SK-N-SH (cell line): ENCODE data around the gene GXYLT2. TPM values are rescaled to one million over a fixed set of nuclear protein-coding genes. Genes with fewer than 3 reads are reported as not detected.

Source experiments
- CTCF ChIA-PET: fragments of 300-600, 350-600 bp; formaldehyde crosslinking; extraction: SDS; loops from one replicate; lab custom pipeline; 2021; lab: Yijun Ruan, JAX
- POLR2A ChIA-PET: fragments of 350-600 bp; sonication (Branson Sonifier 250); formaldehyde crosslinking; extraction: SDS; loops from one replicate; lab custom pipeline; 2020; ENCODE audit warnings: antibody characterized with exemption, inconsistent platforms; lab: Yijun Ruan, JAX
- DNase-seq: peaks from one replicate; pipeline ENCODE4 v3.0.0; 2012
- H2AFZ ChIP-seq: fragments of 200-600 bp; sonication (generic); 2 replicates; pipeline ENCODE4 v1.8.1; 2016; ENCODE audit warnings: antibody characterized with exemption, mild to moderate bottlenecking, low read depth
- H3F3A ChIP-seq: fragments of 200-600 bp; sonication (generic); replicated peaks from 2 replicates; pipeline ENCODE3; 2016; ENCODE audit warnings: antibody characterized with exemption, mild to moderate bottlenecking; ENCODE audit not compliant: insufficient read depth
- H3K27ac ChIP-seq, 2 experiments: fragments of 200-500 bp in 1 of 2; fragments of 200-600 bp in 1 of 2; sonication (Bioruptor generic) in 1 of 2; sonication (generic), shearing (Covaris generic) in 1 of 2; 2 replicates each; pipeline versions ENCODE4 v1.5.1 to v1.6.1; 2014 to 2016; ENCODE audit warnings: low read depth in 2 of 2, inconsistent platforms in 1 of 2, low read length in 1 of 2, mild to moderate bottlenecking in 1 of 2, mixed read lengths in 1 of 2
- H3K27me3 ChIP-seq: fragments of 200-600 bp; sonication (generic), shearing (Covaris generic); 2 replicates; pipeline ENCODE4 v1.6.1; 2016; ENCODE audit warnings: mixed run types; ENCODE audit not compliant: insufficient read depth
- H3K36me3 ChIP-seq, 2 experiments: fragments of 200-500 bp in 1 of 2; fragments of 200-600 bp in 1 of 2; sonication (Bioruptor generic) in 1 of 2; sonication (generic) in 1 of 2; replicated peaks in 1 of 2; 2 replicates each; pipeline versions ENCODE3 to v1.5.1; 2014 to 2016; ENCODE audit warnings: low read length in 1 of 2, mild to moderate bottlenecking in 1 of 2; ENCODE audit not compliant: insufficient read depth in 2 of 2, control insufficient read depth in 1 of 2
- H3K4me1 ChIP-seq, 2 experiments: fragments of 200-500 bp in 1 of 2; fragments of 200-600 bp in 1 of 2; sonication (Bioruptor generic) in 1 of 2; sonication (generic), shearing (Covaris generic) in 1 of 2; 2 replicates each; pipeline versions ENCODE4 v1.5.1 to v1.6.1; 2014 to 2016; ENCODE audit warnings: low read depth in 1 of 2, low read length in 1 of 2, mixed run types in 1 of 2; ENCODE audit not compliant: insufficient read depth in 2 of 2, control insufficient read depth in 1 of 2
- H3K4me2 ChIP-seq: fragments of 200-600 bp; sonication (generic), shearing (Covaris generic); 2 replicates; pipeline ENCODE4 v1.6.1; 2017; ENCODE audit warnings: mixed run types
- H3K4me3 ChIP-seq, 2 experiments: fragments of 200-500 bp in 1 of 2; fragments of 200-600 bp in 1 of 2; sonication (Bioruptor generic) in 1 of 2; sonication (generic), shearing (Covaris generic) in 1 of 2; 2 replicates each; pipeline versions ENCODE4 v1.5.1 to v1.8.1; 2014 to 2016; ENCODE audit warnings: low read depth in 2 of 2, inconsistent platforms in 1 of 2, low read length in 1 of 2, mild to moderate bottlenecking in 1 of 2, mixed read lengths in 1 of 2, moderate library complexity in 1 of 2
- H3K79me2 ChIP-seq: fragments of 200-600 bp; sonication (generic); 2 replicates; pipeline ENCODE4 v1.8.1; 2017; ENCODE audit warnings: mild to moderate bottlenecking; ENCODE audit not compliant: insufficient read depth
- H3K9ac ChIP-seq: fragments of 200-600 bp; sonication (generic); 2 replicates; pipeline ENCODE4 v1.6.1; 2017; ENCODE audit warnings: mixed run types
- H3K9me2 ChIP-seq: fragments of 200-600 bp; sonication (generic); 2 replicates; pipeline ENCODE4 v1.6.1; 2017; ENCODE audit warnings: mixed run types
- H3K9me3 ChIP-seq: fragments of 200-600 bp; sonication (generic); 2 replicates; pipeline ENCODE4 v1.6.1; 2017; ENCODE audit warnings: mixed run types, mild to moderate bottlenecking, moderate library complexity
- H4K20me1 ChIP-seq: fragments of 200-600 bp; sonication (generic); 2 replicates; pipeline ENCODE4 v1.6.1; 2017; ENCODE audit warnings: mild to moderate bottlenecking, mixed run types; ENCODE audit not compliant: insufficient read depth
- CTCF ChIP-seq: fragments of 200-600 bp; sonication (generic); IDR thresholded peaks from 2 replicates; pipeline ENCODE4 v1.6.1; 2017; ENCODE audit warnings: antibody characterized with exemption, mild to moderate bottlenecking, moderate library complexity
- ELF1 ChIP-seq: IDR thresholded peaks from 2 replicates; pipeline ENCODE4 v1.4.0; 2012
- EP300 ChIP-seq, 2 experiments: IDR thresholded peaks; 2 replicates each; pipeline versions ENCODE4 v1.4.0 to v1.6.1; 2012; ENCODE audit warnings: borderline replicate concordance in 1 of 2, low read depth in 1 of 2, low read length in 1 of 2
- FOXM1 ChIP-seq: IDR thresholded peaks from 2 replicates; pipeline ENCODE4 v1.4.0; 2012; ENCODE audit warnings: low read depth, mild to moderate bottlenecking
- GABPA ChIP-seq: IDR thresholded peaks from 2 replicates; pipeline ENCODE4 v1.4.0; 2012; ENCODE audit warnings: low read depth, mild to moderate bottlenecking
- GATA2 ChIP-seq: sonication (generic); formaldehyde crosslinking; IDR thresholded peaks from 2 replicates; pipeline ENCODE4 v1.5.0; 2020; ENCODE audit warnings: mild to moderate bottlenecking, missing genetic modification reagents
- JUND ChIP-seq: IDR thresholded peaks from 2 replicates; pipeline ENCODE4 v1.4.0; 2012
- MAX ChIP-seq: IDR thresholded peaks from 2 replicates; pipeline ENCODE4 v1.4.0; 2012; ENCODE audit warnings: low read depth
- MXI1 ChIP-seq: IDR thresholded peaks from 2 replicates; pipeline ENCODE4 v1.6.1; 2012; ENCODE audit warnings: mild to moderate bottlenecking, low read depth, low read length, improper control_type of control experiment
- NRF1 ChIP-seq: IDR thresholded peaks from 2 replicates; pipeline ENCODE4 v1.6.1; 2012; ENCODE audit warnings: low read depth, mild to moderate bottlenecking, low read length
- POLR2AphosphoS5 ChIP-seq: IDR thresholded peaks from 2 replicates; pipeline ENCODE4 v1.6.1; 2012; ENCODE audit warnings: low read depth, low read length
- RXRA ChIP-seq: IDR thresholded peaks from 2 replicates; pipeline ENCODE4 v1.4.0; 2012; ENCODE audit warnings: low read depth, mild to moderate bottlenecking, borderline replicate concordance
- SMC3 ChIP-seq: IDR thresholded peaks from 2 replicates; pipeline ENCODE4 v1.6.1; 2012; ENCODE audit warnings: low read depth, low read length, improper control_type of control experiment
- TEAD4 ChIP-seq: IDR thresholded peaks from 2 replicates; pipeline ENCODE4 v1.4.0; 2012; ENCODE audit warnings: mild to moderate bottlenecking, borderline replicate concordance; ENCODE audit not compliant: insufficient read depth
- USF2 ChIP-seq: fragments of 150-350 bp; IDR thresholded peaks from 2 replicates; pipeline ENCODE4 v1.6.1; 2017; ENCODE audit warnings: antibody characterized with exemption, low read length, low read depth, borderline replicate concordance
- YY1 ChIP-seq: IDR thresholded peaks from 2 replicates; pipeline ENCODE4 v1.4.0; 2012; ENCODE audit warnings: low read depth, mild to moderate bottlenecking
- ZBTB33 ChIP-seq: IDR thresholded peaks from 2 replicates; pipeline ENCODE4 v1.4.0; 2012; ENCODE audit warnings: low read depth, borderline replicate concordance
- WGBS: methylation state at CpG from one replicate; pipeline ENCODE4 v1.1.6; 2017; ENCODE audit warnings: low lambda C conversion rate; 5-methylcytosine and 5-hydroxymethylcytosine counted together
- polyA plus RNA-seq, 3 experiments: library from polyadenylated mRNA; depleted of rRNA; stranded (reverse); fragments of >200 nt; gene quantifications; 2 replicates each; pipeline ENCODE4 v1.2.3, GENCODE V29; 2012
- TF ChIP-seq, protein P1 (sequence below): IDR thresholded peaks from 2 replicates; pipeline ENCODE4; 2012

Gene GXYLT2
- polyA plus RNA-seq, 1 of the 3 experiments (the other 2 are of a cell fraction) = 9.1 TPM

DNA sequence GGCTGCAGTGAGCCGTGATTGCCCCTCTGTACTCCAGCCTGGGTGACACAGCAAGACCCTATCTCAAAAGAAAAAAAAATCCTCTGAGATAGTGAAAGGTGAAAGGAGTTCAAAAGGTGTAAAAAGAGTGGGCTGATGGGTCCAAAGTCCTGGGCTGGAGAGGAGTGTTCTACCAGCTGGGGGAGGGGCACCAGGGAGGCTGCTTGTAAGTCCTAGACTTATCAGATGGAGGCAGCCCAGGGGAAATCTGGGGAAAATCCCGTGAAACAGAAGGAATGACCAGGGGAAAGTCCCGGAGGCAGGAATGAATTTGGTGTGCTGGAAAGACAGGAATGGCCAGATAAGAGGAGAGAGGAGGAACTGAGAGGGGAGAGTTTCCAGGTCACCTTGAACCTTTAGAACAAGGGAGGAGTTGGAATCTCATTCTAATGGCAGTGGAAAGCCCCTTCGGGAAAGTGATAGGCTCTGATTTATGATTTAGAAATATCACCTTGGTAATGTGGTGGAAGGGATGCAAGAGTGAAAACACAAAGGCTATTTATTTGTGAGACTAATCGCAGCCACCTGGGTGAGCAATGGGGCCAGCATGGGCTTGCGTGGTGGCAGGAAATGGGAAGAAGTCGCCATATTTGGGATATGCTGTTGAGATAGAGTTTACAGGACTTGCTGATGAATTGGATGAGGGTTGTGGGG, 85.3 kb downstream of the GXYLT2 start (continued):
- TF ChIP-seq POLR2AphosphoS5 (no peak), SMC3 (no peak), EP300 (IDR thresholded peaks at IDR 0.05; ENCODE audit: borderline replicate concordance in 1 of 2, low read depth in 1 of 2, low read length in 1 of 2) (no peak), USF2 (no peak), CTCF (no peak)
- TF ChIP-seq, protein P1, sequence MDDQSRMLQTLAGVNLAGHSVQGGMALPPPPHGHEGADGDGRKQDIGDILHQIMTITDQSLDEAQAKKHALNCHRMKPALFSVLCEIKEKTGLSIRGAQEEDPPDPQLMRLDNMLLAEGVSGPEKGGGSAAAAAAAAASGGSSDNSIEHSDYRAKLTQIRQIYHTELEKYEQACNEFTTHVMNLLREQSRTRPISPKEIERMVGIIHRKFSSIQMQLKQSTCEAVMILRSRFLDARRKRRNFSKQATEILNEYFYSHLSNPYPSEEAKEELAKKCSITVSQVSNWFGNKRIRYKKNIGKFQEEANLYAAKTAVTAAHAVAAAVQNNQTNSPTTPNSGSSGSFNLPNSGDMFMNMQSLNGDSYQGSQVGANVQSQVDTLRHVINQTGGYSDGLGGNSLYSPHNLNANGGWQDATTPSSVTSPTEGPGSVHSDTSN = no peak

DNA sequence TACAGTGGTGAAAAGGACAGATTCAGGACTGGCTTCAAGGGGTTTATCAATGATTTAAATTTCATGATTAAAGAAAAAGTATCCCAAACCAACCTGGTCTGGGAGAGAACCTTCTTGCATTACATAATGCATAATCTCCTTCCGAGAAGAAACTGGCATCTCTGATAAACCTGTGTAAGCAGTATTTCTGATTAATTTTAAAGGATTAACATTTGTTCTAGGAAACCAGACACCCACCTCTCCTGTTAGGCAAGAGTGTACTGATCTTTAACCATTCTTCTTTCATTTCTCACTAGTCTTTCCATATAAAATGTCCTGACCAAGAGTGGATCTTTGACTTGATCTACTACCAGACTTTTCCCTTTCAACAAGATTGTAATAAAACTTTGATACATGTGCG, 85.9 kb downstream of the GXYLT2 start:
- no peaks in the 10 kb centered on the region for H3K9me3 ChIP-seq
- no peak for DNase-seq
- H3K4me1 ChIP-seq = no peaks in the 10 kb centered on the region
- H3K36me3 ChIP-seq = peaks cover 0 to 12% of the 10 kb centered on the region in 2 experiments
- H3K79me2 ChIP-seq = no peaks in the 10 kb centered on the region
- H3F3A ChIP-seq = no peaks in the 10 kb centered on the region
- no peaks in the 10 kb centered on the region for H3K9me2 ChIP-seq
- H3K4me2 ChIP-seq = no peak overlapping the region
- ChIA-PET CTCF (no interaction called here), POLR2A (no interaction called here)
- no peak overlapping the region for H3K27ac ChIP-seq
- TF ChIP-seq ELF1 (no peak), TEAD4 (no peak), ZBTB33 (no peak), MAX (no peak), RXRA (no peak), MXI1 (no peak), NRF1 (no peak), GATA2 (CRISPR knock-in tag) (no peak), JUND (no peak), USF2 (no peak), YY1 (no peak), POLR2AphosphoS5 (no peak), GABPA (no peak), FOXM1 (no peak)
- TF ChIP-seq, protein P1 = no peak
- no peaks in the 10 kb centered on the region for H3K27me3 ChIP-seq
- no peak overlapping the region for H3K4me3 ChIP-seq
- H3K9ac ChIP-seq = no peak overlapping the region
- no peak overlapping the region for H2AFZ ChIP-seq
- 99% methylated on average over 2 of the region's 2 CpGs for WGBS
- no peaks in the 10 kb centered on the region for H4K20me1 ChIP-seq
